Astrocyte of the spinal cord (primary cell): Measurements from ENCODE around the gene TMEM30B.

Source experiments
- DNase-seq: peaks from one replicate; pipeline ENCODE4 v3.0.0; 2011; ENCODE audit warnings: low read depth, low spot score
- H3K4me3 ChIP-seq: 2 replicates; pipeline ENCODE4 v1.5.1; 2011; ENCODE audit warnings: low read depth, mild to moderate bottlenecking, low read length, moderate library complexity
- in situ Hi-C: cut with HindIII; loops from 2 replicates; pipeline ENCODE4 v1.10.0; 2017; ENCODE audit warnings: low sequenced_read_pairs
- TF ChIP-seq, protein P1 (sequence below): IDR thresholded peaks from 2 replicates; pipeline ENCODE4 v1.5.1; 2012; ENCODE audit warnings: low read depth, mild to moderate bottlenecking, low read length, inconsistent platforms

TMEM30B gene

DNA sequence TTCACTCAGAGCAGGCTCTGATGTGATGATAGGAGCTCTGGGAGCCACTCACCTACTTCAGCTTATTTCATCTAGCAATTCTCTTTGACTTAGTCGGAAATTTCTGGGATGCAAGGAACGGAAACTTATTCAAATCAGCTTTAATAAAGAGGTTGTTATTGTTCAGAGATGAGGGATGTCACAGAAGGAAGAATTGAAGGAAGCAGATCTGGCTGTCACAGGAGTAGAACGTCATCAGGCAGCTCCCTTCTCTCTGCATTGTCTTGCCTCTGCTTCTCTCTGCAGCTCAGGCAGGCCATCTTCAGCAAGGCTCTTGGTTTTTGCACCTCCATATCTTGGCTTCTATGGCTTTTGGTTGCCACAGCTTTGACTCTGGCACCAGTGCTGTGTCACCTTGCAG lies 7.6 kb upstream of the TMEM30B start:
- TF ChIP-seq, protein P1, sequence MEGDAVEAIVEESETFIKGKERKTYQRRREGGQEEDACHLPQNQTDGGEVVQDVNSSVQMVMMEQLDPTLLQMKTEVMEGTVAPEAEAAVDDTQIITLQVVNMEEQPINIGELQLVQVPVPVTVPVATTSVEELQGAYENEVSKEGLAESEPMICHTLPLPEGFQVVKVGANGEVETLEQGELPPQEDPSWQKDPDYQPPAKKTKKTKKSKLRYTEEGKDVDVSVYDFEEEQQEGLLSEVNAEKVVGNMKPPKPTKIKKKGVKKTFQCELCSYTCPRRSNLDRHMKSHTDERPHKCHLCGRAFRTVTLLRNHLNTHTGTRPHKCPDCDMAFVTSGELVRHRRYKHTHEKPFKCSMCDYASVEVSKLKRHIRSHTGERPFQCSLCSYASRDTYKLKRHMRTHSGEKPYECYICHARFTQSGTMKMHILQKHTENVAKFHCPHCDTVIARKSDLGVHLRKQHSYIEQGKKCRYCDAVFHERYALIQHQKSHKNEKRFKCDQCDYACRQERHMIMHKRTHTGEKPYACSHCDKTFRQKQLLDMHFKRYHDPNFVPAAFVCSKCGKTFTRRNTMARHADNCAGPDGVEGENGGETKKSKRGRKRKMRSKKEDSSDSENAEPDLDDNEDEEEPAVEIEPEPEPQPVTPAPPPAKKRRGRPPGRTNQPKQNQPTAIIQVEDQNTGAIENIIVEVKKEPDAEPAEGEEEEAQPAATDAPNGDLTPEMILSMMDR = no peak
- H3K4me3 ChIP-seq = no peak overlapping the region
- in situ Hi-C loops = no loop called here
- no peak for DNase-seq

DNA sequence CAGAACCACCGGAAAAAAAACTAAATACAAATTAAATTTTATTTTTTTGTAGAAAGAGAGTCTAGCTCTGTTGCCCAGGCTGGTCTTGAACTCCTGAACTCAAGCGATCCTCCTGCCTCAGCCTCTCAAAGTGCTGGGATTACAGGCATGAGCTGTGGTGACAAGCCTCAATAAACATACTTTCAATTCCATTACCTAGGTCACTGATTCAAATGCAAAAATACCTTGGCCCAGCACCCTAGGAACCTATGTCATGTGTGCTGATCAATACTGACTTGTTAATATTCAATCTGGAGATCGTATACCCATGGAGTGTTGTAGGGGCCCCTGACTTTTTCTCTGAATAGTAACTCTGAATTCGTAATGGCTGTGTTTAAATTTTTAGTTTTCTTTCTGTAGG lies 7.1 kb upstream of the TMEM30B start:
- H3K4me3 ChIP-seq = no peak overlapping the region
- TF ChIP-seq, protein P1 = no peak
- in situ Hi-C loops = no loop called here
- DNase-seq = no peak

GRCh38 chr14:61287196-61287595 lies 6.1 kb upstream of the TMEM30B start:
- TF ChIP-seq, protein P1 = no peak
- in situ Hi-C loops = no loop called here
- DNase-seq = no peak
- no peak overlapping the region for H3K4me3 ChIP-seq

DNA sequence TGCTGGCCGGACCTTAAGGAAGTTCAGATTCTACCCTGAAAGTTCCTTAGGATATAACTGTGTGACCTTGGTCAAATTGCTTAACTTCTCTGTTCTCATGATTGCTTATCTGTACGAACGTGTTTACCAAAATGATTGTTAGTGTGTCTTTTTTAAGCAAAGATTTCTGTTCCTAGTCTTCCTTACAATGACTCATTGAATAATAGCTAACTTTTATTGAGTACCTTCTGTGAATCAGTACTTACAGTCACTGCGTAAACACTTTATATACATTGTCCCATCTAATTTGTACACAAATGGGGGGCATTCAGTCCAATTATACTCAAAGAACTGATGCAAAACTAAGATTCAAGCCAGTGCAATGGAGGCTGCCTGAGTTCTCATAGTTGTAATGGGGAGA lies 4.2 kb upstream of the TMEM30B start:
- in situ Hi-C loops = no loop called here
- no peak for DNase-seq
- no peak overlapping the region for H3K4me3 ChIP-seq
- TF ChIP-seq, protein P1 = no peak

GRCh38 chr14:61284001-61284400 lies 2.9 kb upstream of the TMEM30B start:
- TF ChIP-seq, protein P1 = no peak
- in situ Hi-C loops = no loop called here
- no peak for DNase-seq
- H3K4me3 ChIP-seq = no peak overlapping the region

DNA sequence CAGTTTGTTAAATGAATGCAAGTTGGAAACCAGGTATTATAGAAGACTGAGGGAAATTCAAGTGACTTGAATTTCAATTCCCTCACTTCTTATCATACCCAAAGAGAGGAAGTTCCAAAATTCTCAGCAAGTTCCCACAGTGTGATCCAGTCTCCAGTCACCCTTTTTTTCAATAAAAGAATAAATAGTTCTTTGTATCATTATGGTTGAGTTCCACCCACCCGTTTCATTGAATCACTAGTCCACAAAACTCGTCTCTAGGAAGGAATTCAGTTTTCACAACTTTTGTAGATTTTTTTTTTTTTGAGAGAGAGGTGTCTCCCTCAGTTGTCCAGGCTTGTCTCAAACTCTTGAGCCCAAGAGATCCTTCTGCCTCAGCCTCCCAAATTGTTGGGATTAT lies 1.6 kb upstream of the TMEM30B start:
- in situ Hi-C loops = no loop called here
- TF ChIP-seq, protein P1 = no peak
- no peak for DNase-seq
- H3K4me3 ChIP-seq = no peak overlapping the region

- TF ChIP-seq, protein P1 = no peak
- no peak overlapping the region for H3K4me3 ChIP-seq
- DNase-seq = no peak
Observed at GRCh38 chr14:61281948-61282275, 774 bp upstream of the TMEM30B start.

More at GRCh38 chr14:61281948-61282275, 774 bp upstream of the TMEM30B start:
- in situ Hi-C loops = no loop called here
